Measurements from ENCODE around the gene OTOF.

OTOF gene

GRCh38 chr2:26500406-26500805 lies 22.5 kb upstream of the OTOF start:
- DNase-seq (ENCODE audit: low read depth) = no peak

DNA sequence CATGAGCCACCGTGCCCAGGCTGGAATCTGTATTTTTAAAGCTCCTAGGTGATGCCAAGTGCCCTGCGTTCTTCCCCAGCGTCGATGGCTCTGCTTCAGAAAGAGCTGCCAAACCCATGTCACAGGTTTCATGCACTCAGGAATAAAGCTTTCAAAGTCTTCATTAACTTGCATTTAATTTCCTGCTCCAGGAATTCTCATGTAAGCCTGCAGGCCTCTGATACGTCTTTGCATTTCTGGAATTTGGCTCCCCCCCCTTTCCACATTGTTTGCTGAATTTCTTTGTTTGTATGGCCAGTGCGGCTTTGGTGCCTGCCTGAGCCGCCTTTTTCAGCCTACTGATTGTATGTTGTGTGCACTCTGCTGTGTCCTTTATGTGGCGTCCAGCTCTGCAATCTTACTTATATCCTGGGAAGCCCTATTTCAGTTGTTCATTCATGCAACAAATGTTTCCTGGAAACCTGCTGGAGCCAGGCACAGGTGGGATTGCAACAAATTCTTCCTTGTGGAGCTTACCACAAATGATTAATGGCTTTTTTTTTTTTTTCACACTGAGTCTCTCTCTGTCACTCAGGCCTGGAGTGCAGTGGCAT lies 17.9 kb upstream of the OTOF start:
- no peak for DNase-seq (ENCODE audit: low read depth)

GRCh38 chr2:26494891-26495290 lies 17.0 kb upstream of the OTOF start:
- no peak for DNase-seq (ENCODE audit: low read depth)

- no peak for DNase-seq (ENCODE audit: low read depth)
Measured at GRCh38 chr2:26494199-26494598, 16.3 kb upstream of the OTOF start.

GRCh38 chr2:26493566-26493965 lies 15.6 kb upstream of the OTOF start:
- no peak for DNase-seq (ENCODE audit: low read depth)

DNA sequence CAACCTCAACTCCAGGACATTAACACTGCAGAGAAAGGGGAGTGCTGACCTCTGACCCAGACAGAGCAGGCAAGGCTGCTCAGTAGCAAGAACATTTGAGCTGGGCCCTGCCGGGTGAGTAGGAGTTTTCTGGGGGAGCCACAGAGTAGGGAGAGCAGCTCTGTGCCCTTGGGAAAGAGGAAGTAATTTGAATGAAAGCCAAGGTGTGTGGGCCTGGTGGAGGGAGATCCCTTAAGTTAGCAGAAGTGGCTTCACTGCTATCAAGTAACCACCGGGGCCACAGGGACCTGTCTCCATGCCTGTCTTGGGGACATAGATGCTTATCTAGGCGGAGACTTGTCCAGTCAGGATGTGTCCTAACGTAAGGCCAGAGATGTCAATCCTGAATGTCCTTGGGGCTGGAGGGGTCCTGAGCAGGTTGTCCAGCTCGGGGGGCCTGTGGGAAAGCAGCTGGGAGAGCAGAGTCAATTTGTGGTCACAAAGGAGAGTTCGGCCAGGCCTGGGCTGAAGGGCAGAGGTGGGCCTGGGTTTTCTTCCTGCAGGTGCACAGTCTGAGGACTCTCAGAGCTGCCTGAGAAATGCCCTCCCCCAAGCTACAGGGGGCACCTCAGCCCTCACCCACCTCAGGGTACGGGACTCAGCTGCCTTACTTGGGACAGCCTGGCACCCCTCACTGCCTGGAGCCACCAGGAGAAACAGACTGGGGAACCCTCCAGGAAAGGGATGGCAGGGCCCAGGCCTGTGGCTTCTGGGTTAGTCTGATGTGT lies 15.0 kb upstream of the OTOF start:
- DNase-seq (ENCODE audit: low read depth) = no peak

- DNase-seq (ENCODE audit: low read depth) = no peak
Measured at GRCh38 chr2:26491563-26492167, 13.7 kb upstream of the OTOF start.

DNA sequence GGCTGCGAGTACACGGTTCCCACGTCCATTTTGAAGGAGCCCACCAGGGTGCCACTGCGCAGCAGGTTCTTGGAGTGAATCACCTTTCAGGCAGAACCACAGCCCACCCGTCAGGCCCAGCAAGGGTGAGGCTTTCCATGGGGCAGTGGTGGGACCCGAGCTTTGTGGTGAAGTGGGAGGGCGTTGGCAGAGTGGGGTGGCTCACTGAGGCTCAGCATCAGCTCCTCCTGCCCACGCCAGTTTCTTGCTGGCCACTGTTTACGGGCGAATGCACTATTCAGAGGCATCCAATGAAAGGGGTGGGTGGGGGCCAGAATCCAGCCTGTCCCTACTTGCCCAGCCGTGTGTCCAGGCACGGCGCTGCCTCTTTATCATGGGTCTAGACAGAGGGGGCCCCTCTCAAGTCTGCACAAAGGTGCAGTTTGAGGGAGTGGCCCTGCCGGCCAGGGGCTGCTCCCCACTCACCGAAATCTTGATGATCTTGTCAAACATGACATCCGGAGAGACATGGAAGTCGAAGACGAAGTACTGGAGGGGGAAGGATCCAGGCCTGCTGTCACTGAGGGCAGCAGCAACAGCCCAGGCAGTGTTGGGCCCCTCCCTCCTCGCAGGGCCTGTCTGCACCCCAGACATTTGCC lies 11.4 kb upstream of the OTOF start:
- no peak for DNase-seq (ENCODE audit: low read depth)

- no peak for DNase-seq (ENCODE audit: low read depth)
Measured at GRCh38 chr2:26488463-26489212, 10.7 kb upstream of the OTOF start.

GRCh38 chr2:26487192-26487591 lies 9.3 kb upstream of the OTOF start:
- no peak for DNase-seq (ENCODE audit: low read depth)

GRCh38 chr2:26486789-26487188 lies 8.9 kb upstream of the OTOF start:
- DNase-seq (ENCODE audit: low read depth) = no peak

DNA sequence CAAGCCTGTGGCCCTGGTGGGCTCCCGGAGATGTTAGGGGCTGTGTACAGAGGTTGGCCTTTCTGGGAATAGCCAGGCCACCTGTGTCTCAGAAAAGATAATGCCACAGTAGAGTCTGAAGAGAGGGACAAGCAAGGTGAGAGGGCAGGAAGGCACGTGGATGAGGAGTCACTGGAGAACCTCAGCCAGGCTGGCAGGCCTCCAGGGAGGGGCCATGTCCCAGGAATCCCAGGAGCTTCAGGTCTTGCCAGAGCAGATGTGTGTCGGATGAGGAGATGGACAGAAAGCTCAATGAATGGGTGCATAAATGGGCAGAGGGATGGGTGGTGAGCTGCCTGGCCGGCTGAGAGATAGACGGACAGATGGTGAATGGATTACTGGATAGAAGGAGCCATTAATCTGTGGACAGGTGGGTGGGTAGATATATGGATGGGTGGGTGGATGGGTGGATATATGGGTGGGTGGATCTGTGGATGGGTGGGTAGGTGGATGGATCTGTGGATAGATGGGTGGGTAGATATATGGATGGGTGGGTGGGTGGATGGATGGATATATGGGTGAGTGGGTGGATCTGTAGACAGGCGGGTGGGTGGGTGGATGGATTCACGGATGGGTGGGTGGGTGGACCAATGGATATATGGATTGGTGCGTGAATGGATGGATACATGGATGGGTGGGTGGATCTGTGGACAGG lies 7.9 kb upstream of the OTOF start:
- DNase-seq (ENCODE audit: low read depth) = no peak

- no peak for DNase-seq (ENCODE audit: low read depth)
Measured at GRCh38 chr2:26485099-26485498, 7.2 kb upstream of the OTOF start.

DNA sequence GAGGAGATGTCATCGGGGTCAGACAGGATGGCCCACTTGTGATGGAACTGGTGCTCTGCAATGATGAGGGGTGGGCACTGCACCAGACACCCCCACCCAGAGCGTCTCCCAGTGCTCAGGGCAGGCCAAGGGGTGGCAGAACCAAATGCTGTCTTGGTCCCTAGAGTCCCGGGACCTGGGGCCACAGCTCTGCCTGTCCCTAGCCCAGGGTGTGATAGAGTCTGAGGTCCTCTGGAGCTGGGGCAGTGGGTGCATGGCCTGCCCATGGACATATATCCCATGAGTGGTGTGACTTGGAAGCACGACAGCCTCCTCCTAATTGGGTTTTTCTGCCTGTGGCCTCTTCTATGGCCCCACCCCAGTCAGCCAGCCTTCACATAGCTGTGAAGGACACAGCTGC lies 6.7 kb upstream of the OTOF start:
- no peak for DNase-seq (ENCODE audit: low read depth)

- DNase-seq (ENCODE audit: low read depth) = no peak
Measured at GRCh38 chr2:26483957-26484565, 6.1 kb upstream of the OTOF start.

- no peak for DNase-seq (ENCODE audit: low read depth)
Measured at GRCh38 chr2:26483516-26483915, 5.6 kb upstream of the OTOF start.

DNA sequence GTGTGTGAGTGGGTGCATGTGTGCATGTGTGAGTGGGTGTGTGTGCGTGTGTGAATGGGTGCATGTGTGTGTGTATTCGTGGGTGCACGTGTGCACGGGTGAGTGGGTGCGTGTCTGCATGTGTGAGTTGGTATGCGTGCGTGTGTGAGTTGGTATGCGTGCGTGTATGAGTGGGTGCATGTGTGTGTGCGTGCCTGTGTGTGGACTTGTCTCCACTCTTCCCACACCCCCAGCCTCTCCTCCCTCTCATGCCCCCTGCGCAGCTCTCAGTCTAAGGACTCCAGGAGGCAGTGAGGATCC lies 5.1 kb upstream of the OTOF start:
- no peak for DNase-seq (ENCODE audit: low read depth)

GRCh38 chr2:26482211-26483026 lies 4.5 kb upstream of the OTOF start:
- DNase-seq (ENCODE audit: low read depth) = no peak

GRCh38 chr2:26481706-26482105 lies 3.8 kb upstream of the OTOF start:
- no peak for DNase-seq (ENCODE audit: low read depth)

DNA sequence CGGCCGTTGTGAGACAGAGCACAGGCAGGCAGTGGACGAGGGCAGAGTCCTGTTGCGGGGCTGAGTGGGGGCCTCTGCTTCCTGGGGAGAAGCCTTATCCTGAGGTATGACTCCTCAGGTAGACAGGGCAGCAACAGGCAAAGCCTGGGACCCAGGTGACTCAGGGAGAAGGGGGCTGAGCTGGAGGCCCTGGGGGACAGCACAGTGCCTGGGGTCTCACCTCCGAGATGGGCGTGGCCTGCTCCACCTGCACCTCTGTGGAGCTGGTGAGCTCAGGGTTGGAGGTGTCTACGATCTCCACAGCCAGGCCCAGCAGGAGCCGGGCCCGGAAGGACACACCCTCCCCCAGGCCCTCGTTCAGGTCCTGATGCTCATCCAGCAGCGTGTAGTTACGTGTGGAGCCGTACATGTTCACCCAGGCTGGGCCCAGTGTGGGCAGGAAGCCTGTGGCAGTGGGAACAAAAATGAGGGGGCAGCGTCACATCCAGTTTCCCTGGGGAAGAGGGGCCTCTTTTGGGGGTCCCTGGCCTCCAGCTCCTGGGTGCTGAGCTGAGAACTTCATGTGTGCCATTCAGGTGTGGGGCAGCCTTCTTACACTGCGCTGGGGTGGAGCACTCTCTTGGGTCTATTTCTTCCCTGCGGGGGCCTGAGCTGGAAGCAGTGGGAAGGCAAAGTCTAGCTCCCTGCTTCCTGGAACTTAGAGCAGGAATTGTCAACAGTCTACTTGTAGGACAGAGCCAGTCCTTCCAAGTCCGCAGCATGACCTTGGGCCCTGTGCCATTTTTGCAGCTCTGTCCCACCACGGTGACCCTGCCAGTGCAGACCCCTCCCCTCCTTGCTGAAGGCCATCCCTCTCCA lies 2.9 kb upstream of the OTOF start:
- no peak for DNase-seq (ENCODE audit: low read depth)

Data from activated T-helper 1 cell treated with Interleukin-2 at 50 U/mL for 16 hours (primary cell).